ENCODE data around the gene PRPH. TPM values are rescaled to one million over a fixed set of nuclear protein-coding genes. Genes with fewer than 3 reads are reported as not detected.

PRPH gene
- total and polyA plus RNA-seq, 9 of the 15 experiments (the other 6 are each of a cell fraction or from before 2014, with no cell fraction given), result 0.27 to 1.9 (median 1.3) TPM; not detected in 1

DNA sequence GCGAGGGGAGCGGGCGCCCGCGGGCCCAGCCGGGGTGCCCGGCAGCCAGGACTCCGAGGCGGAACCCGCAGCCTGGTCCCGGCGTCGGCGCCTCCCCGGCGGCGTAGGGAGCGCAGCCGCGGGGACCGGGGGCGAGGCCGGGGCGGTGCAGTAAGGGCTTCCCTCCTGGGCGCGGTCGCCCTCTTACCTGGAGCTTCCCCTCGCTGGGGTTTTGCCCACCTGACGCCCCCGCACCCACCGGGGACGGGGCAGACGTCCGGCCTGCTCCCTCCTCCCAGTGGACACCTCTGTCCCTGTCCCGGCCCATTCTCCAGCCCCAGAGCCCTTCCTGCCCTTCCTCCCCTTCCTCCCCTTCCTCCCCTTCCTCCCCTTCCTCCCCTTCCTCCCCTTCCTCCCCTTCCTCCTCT, 30.5 kb upstream of the PRPH start (continued):
- 0 out of 2 replicates have a peak, but pooled peaks have one; percentile 13 for TF ChIP-seq SMAD3 (CRISPR knock-in tag; conservative IDR thresholded peaks at IDR 0.05)
- TF ChIP-seq ZNF717 (CRISPR knock-in tag; IDR thresholded peaks at IDR 0.05), result no peak
- TF ChIP-seq RBM17 (IDR thresholded peaks at IDR 0.05; ENCODE audit: borderline replicate concordance, low read depth, low read length), result no peak
- TF ChIP-seq ZBED1 (IDR thresholded peaks at IDR 0.05), result no peak
- no peak for TF ChIP-seq ATF7 (IDR thresholded peaks at IDR 0.05)
- no peak for TF ChIP-seq ZNF830 (CRISPR knock-in tag; IDR thresholded peaks at IDR 0.05)
- TF ChIP-seq HMG20B (CRISPR knock-in tag; IDR thresholded peaks at IDR 0.05), result no peak
- TF ChIP-seq, protein P1, sequence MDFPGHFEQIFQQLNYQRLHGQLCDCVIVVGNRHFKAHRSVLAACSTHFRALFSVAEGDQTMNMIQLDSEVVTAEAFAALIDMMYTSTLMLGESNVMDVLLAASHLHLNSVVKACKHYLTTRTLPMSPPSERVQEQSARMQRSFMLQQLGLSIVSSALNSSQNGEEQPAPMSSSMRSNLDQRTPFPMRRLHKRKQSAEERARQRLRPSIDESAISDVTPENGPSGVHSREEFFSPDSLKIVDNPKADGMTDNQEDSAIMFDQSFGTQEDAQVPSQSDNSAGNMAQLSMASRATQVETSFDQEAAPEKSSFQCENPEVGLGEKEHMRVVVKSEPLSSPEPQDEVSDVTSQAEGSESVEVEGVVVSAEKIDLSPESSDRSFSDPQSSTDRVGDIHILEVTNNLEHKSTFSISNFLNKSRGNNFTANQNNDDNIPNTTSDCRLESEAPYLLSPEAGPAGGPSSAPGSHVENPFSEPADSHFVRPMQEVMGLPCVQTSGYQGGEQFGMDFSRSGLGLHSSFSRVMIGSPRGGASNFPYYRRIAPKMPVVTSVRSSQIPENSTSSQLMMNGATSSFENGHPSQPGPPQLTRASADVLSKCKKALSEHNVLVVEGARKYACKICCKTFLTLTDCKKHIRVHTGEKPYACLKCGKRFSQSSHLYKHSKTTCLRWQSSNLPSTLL (IDR thresholded peaks at IDR 0.05), result no peak
- no peak for TF ChIP-seq ATF1 (CRISPR knock-in tag; IDR thresholded peaks at IDR 0.05)
- TF ChIP-seq ATF1 (tag; IDR thresholded peaks at IDR 0.05), result no peak
- no peak for TF ChIP-seq ZNF121 (CRISPR knock-in tag; conservative IDR thresholded peaks at IDR 0.05)
- TF ChIP-seq HIVEP1 (CRISPR knock-in tag; IDR thresholded peaks at IDR 0.05), result no peak
- TF ChIP-seq FOS (IDR thresholded peaks at IDR 0.05; ENCODE audit: extremely low read depth, insufficient read length), result no peak
- no peak for TF ChIP-seq BCL6 (CRISPR knock-in tag; IDR thresholded peaks at IDR 0.05)
- TF ChIP-seq PCBP1 (IDR thresholded peaks at IDR 0.05; ENCODE audit: low read depth, low read length, poor library complexity, severe bottlenecking), result no peak
- TF ChIP-seq ZBTB1 (CRISPR knock-in tag; IDR thresholded peaks at IDR 0.05; ENCODE audit: borderline replicate concordance, low read depth), result no peak; the same call in 1 of the 2 replicates
- no peak for TF ChIP-seq ZNF436 (CRISPR knock-in tag; IDR thresholded peaks at IDR 0.05)
- TF ChIP-seq, protein P2, sequence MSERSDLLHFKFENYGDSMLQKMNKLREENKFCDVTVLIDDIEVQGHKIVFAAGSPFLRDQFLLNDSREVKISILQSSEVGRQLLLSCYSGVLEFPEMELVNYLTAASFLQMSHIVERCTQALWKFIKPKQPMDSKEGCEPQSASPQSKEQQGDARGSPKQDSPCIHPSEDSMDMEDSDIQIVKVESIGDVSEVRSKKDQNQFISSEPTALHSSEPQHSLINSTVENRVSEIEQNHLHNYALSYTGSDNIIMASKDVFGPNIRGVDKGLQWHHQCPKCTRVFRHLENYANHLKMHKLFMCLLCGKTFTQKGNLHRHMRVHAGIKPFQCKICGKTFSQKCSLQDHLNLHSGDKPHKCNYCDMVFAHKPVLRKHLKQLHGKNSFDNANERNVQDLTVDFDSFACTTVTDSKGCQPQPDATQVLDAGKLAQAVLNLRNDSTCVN (CRISPR knock-in tag; IDR thresholded peaks at IDR 0.05), result peak; percentile 95
- no peak for TF ChIP-seq ZNF57 (CRISPR knock-in tag; IDR thresholded peaks at IDR 0.05)
- TF ChIP-seq CBFB (CRISPR knock-in tag; IDR thresholded peaks at IDR 0.05), result 0 out of 2 replicates have a peak, but pooled peaks have one; percentile 5
- TF ChIP-seq, protein P3, sequence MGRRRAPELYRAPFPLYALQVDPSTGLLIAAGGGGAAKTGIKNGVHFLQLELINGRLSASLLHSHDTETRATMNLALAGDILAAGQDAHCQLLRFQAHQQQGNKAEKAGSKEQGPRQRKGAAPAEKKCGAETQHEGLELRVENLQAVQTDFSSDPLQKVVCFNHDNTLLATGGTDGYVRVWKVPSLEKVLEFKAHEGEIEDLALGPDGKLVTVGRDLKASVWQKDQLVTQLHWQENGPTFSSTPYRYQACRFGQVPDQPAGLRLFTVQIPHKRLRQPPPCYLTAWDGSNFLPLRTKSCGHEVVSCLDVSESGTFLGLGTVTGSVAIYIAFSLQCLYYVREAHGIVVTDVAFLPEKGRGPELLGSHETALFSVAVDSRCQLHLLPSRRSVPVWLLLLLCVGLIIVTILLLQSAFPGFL (CRISPR knock-in tag; IDR thresholded peaks at IDR 0.05), result no peak
- TF ChIP-seq MXI1 (IDR thresholded peaks at IDR 0.05; ENCODE audit: low read depth, low read length), result no peak
- no peak for TF ChIP-seq SNRNP70 (optimal IDR thresholded peaks at IDR 0.05; ENCODE audit: low read depth, low read length)
- no peak for TF ChIP-seq BRCA1 (IDR thresholded peaks at IDR 0.05)
- no peak for TF ChIP-seq BRCA1 (CRISPR knock-in tag; IDR thresholded peaks at IDR 0.05)
- TF ChIP-seq, protein P4, sequence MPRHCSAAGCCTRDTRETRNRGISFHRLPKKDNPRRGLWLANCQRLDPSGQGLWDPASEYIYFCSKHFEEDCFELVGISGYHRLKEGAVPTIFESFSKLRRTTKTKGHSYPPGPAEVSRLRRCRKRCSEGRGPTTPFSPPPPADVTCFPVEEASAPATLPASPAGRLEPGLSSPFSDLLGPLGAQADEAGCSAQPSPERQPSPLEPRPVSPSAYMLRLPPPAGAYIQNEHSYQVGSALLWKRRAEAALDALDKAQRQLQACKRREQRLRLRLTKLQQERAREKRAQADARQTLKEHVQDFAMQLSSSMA (CRISPR knock-in tag; IDR thresholded peaks at IDR 0.05), result no peak
- no peak for TF ChIP-seq FOXJ3 (CRISPR knock-in tag; IDR thresholded peaks at IDR 0.05)
- TF ChIP-seq CHD2 (IDR thresholded peaks at IDR 0.05; ENCODE audit: low read depth, low read length), result no peak
- TF ChIP-seq ELF1 (tag; IDR thresholded peaks at IDR 0.05), result peak; percentile 78

Measured in K562 (cell line).